Liver (tissue), 9 donors: ENCODE results near the gene ATP5F1D. TPM values are rescaled to one million over a fixed set of nuclear protein-coding genes. Genes with fewer than 3 reads are reported as not detected.

Experiments used
- DNase-seq: peaks from one replicate; pipeline ENCODE4 v3.0.0-alpha.2; 2017; ENCODE audit warnings: low spot score
- H3K27ac ChIP-seq, 2 donors: one replicate each; pipeline ENCODE4 v1.7.0; 2013; ENCODE audit warnings: inconsistent platforms in 2 of 2, low read length in 2 of 2, control low read depth in 1 of 2, low read depth in 1 of 2, mild to moderate bottlenecking in 1 of 2
- H3K27me3 ChIP-seq, 4 donors: one replicate each; pipeline versions ENCODE4 v1.6.1 to v1.7.0; 2013; ENCODE audit warnings: low read length in 3 of 4, inconsistent platforms in 1 of 4, mild to moderate bottlenecking in 1 of 4, moderate library complexity in 1 of 4; ENCODE audit not compliant: control insufficient read depth in 4 of 4, insufficient read depth in 4 of 4
- H3K36me3 ChIP-seq, 4 donors: one replicate each; pipeline versions ENCODE4 v1.6.1 to v1.7.0; 2013; ENCODE audit warnings: low read length in 3 of 4, mild to moderate bottlenecking in 3 of 4, low read depth in 1 of 4, moderate library complexity in 1 of 4; ENCODE audit not compliant: control insufficient read depth in 4 of 4, insufficient read depth in 3 of 4
- H3K4me1 ChIP-seq, 4 donors: one replicate each; pipeline versions ENCODE4 v1.6.1 to v1.7.0; 2013; ENCODE audit warnings: low read length in 3 of 4, mild to moderate bottlenecking in 3 of 4, moderate library complexity in 1 of 4; ENCODE audit not compliant: control insufficient read depth in 4 of 4, insufficient read depth in 4 of 4
- H3K4me3 ChIP-seq, 3 donors: one replicate each; pipeline versions ENCODE4 v1.6.1 to v1.7.0; 2013; ENCODE audit warnings: low read length in 3 of 3, control low read depth in 1 of 3, low read depth in 1 of 3, mild to moderate bottlenecking in 1 of 3
- H3K9ac ChIP-seq, 2 donors: one replicate each; pipeline ENCODE4 v1.7.0; 2013; ENCODE audit warnings: low read length in 2 of 2, mild to moderate bottlenecking in 2 of 2, moderate library complexity in 2 of 2, control low read depth in 1 of 2, low read depth in 1 of 2
- H3K9me3 ChIP-seq, 4 donors: one replicate each; pipeline versions ENCODE4 v1.6.1 to v1.7.0; 2013; ENCODE audit warnings: low read length in 3 of 4; ENCODE audit not compliant: control insufficient read depth in 4 of 4
- ATF3 ChIP-seq: IDR thresholded peaks from 2 replicates; pipeline ENCODE4 v1.6.1; 2016; ENCODE audit warnings: antibody characterized with exemption
- CTCF ChIP-seq: fragments of 150-350 bp; IDR thresholded peaks from 2 replicates; pipeline ENCODE4 v1.5.1; 2017; ENCODE audit warnings: improper control_type of control experiment, low read depth, low read length; ENCODE audit not compliant: missing input control
- EGR1 ChIP-seq, 2 donors: IDR thresholded peaks; 2 replicates each; pipeline ENCODE4 v1.6.1; 2016 to 2018; ENCODE audit warnings: antibody characterized with exemption in 2 of 2, low read depth in 2 of 2
- FOXA1 ChIP-seq: IDR thresholded peaks from 2 replicates; pipeline ENCODE4 v1.6.1; 2016; ENCODE audit warnings: antibody characterized with exemption
- FOXA2 ChIP-seq: IDR thresholded peaks from 2 replicates; pipeline ENCODE4 v1.6.1; 2016; ENCODE audit warnings: antibody characterized with exemption
- GABPA ChIP-seq, 2 donors: IDR thresholded peaks in 1 of 2; conservative IDR thresholded peaks in 1 of 2; 2 replicates each; pipeline ENCODE4 v1.6.1; 2016; ENCODE audit warnings: antibody characterized with exemption in 2 of 2, mild to moderate bottlenecking in 1 of 2, moderate library complexity in 1 of 2
- HNF4A ChIP-seq, 2 donors: conservative IDR thresholded peaks; 2 replicates each; pipeline ENCODE4 v1.6.1; 2016; ENCODE audit warnings: antibody characterized with exemption in 2 of 2, mild to moderate bottlenecking in 2 of 2
- HNF4G ChIP-seq: IDR thresholded peaks from 2 replicates; pipeline ENCODE4 v1.6.1; 2016; ENCODE audit warnings: antibody characterized with exemption
- JUND ChIP-seq, 2 donors: IDR thresholded peaks; 2 replicates each; pipeline ENCODE4 v1.6.1; 2016; ENCODE audit warnings: antibody characterized with exemption in 2 of 2
- MAX ChIP-seq: IDR thresholded peaks from 2 replicates; pipeline ENCODE4 v1.6.1; 2016; ENCODE audit warnings: antibody characterized with exemption
- NR2F2 ChIP-seq: IDR thresholded peaks from 2 replicates; pipeline ENCODE4 v1.6.1; 2016; ENCODE audit warnings: antibody characterized with exemption
- RAD21 ChIP-seq, 2 donors: IDR thresholded peaks; 2 replicates each; pipeline ENCODE4 v1.6.1; 2016; ENCODE audit warnings: antibody characterized with exemption in 2 of 2, mild to moderate bottlenecking in 2 of 2
- REST ChIP-seq: IDR thresholded peaks from 2 replicates; pipeline ENCODE4 v1.6.1; 2016; ENCODE audit warnings: antibody characterized with exemption, mild to moderate bottlenecking
- RXRA ChIP-seq, 2 donors: IDR thresholded peaks; 2 replicates each; pipeline ENCODE4 v1.6.1; 2017 to 2018; ENCODE audit warnings: antibody characterized with exemption in 2 of 2, mild to moderate bottlenecking in 1 of 2
- SP1 ChIP-seq: IDR thresholded peaks from 2 replicates; pipeline ENCODE4 v1.6.1; 2018; ENCODE audit warnings: antibody characterized with exemption, mild to moderate bottlenecking
- TAF1 ChIP-seq: conservative IDR thresholded peaks from 2 replicates; pipeline ENCODE4 v1.6.1; 2016; ENCODE audit warnings: antibody characterized with exemption, mild to moderate bottlenecking
- YY1 ChIP-seq: IDR thresholded peaks from 2 replicates; pipeline ENCODE4 v1.6.1; 2016; ENCODE audit warnings: antibody characterized with exemption, mild to moderate bottlenecking
- ZBTB33 ChIP-seq: IDR thresholded peaks from 2 replicates; pipeline ENCODE4 v1.6.1; 2016; ENCODE audit warnings: antibody characterized with exemption
- WGBS: extraction: QIAGEN DNeasy Blood & Tissue Kit; methylation state at CpG from one replicate; pipeline ENCODE4 v1.1.7; 2013; 5-methylcytosine and 5-hydroxymethylcytosine counted together
- polyA plus RNA-seq, 2 donors: library from polyadenylated mRNA; stranded (reverse) in 1 of 2; unstranded in 1 of 2; fragments of 200-250 nt in 1 of 2; fragments of >200 nt in 1 of 2; fragmentation: Nextera tagmentation in 1 of 2; extraction: Ambion mirVana in 1 of 2; gene quantifications; one replicate each; pipeline versions ENCODE4 v1.2.1 to v1.2.3, GENCODE V29; 2013 to 2015
- total RNA-seq, 2 donors: library from RNA; depleted of rRNA; stranded (reverse); fragments of >200 nt; gene quantifications; one replicate each; pipeline ENCODE4 v1.2.3, GENCODE V29; 2014
- donor health status: healthy.
- donor health status: healthy.
- donor health status: healthy.
- donor health status: healthy.
- donor health status: healthy.

Gene ATP5F1D
- total and polyA plus RNA-seq, 4 donors: 20.2 to 315 (median 145) TPM

GRCh38 chr19:1222394-1222793, 19.2 kb upstream of the ATP5F1D start:
- WGBS: 92% methylated on average over 14 of the region's 14 CpGs
- H3K9ac ChIP-seq: no peak overlapping the region
- no peak overlapping the region for H3K27ac ChIP-seq
- no peak for TF ChIP-seq FOXA2
- TF ChIP-seq JUND (IDR thresholded peaks at IDR 0.05): no peak
- TF ChIP-seq RAD21 (IDR thresholded peaks at IDR 0.05): no peak
- no peak for TF ChIP-seq FOXA1
- TF ChIP-seq MAX: no peak
- TF ChIP-seq ZBTB33: no peak
- no peak for TF ChIP-seq HNF4G
- TF ChIP-seq GABPA (IDR thresholded peaks at IDR 0.05 in 1 of 2, conservative IDR thresholded peaks at IDR 0.05 in 1 of 2): no peak
- no peak for TF ChIP-seq CTCF
- no peak for TF ChIP-seq ATF3
- TF ChIP-seq RXRA (IDR thresholded peaks at IDR 0.05): no peak
- TF ChIP-seq REST: no peak
- no peak for TF ChIP-seq SP1
- TF ChIP-seq TAF1: no peak
- TF ChIP-seq NR2F2: no peak
- no peak for TF ChIP-seq YY1
- TF ChIP-seq HNF4A (conservative IDR thresholded peaks at IDR 0.05): no peak
- TF ChIP-seq EGR1 (IDR thresholded peaks at IDR 0.05; ENCODE audit: low read depth in 2 of 2): no peak
- H3K9me3 ChIP-seq: no peaks in the 10 kb centered on the region
- H3K4me1 ChIP-seq: peaks cover 0 to 7% (median 3%) of the 10 kb centered on the region in 4 donors
- peaks cover 0 to 34% (median 11%) of the 10 kb centered on the region in 4 donors for H3K36me3 ChIP-seq
- DNase-seq: no peak
- no peak overlapping the region for H3K4me3 ChIP-seq
- no peaks in the 10 kb centered on the region for H3K27me3 ChIP-seq
